OCI-LY3 (cell line): ENCODE results near the gene ZKSCAN3.

Experiments
- EZH2phosphoT487 ChIP-seq: fragments of 200-600 bp; shearing (Covaris generic); IDR thresholded peaks from 2 replicates; pipeline ENCODE4 v1.6.1; 2018; ENCODE audit warnings: antibody characterized with exemption, mixed run types, low read depth
- TF ChIP-seq, protein P1 (sequence below): fragments of 200-600, 300-600 bp; sonication (generic); IDR thresholded peaks from 2 replicates; pipeline ENCODE4 v1.5.1; 2014; ENCODE audit warnings: antibody characterized with exemption, low read length, low read depth

DNA sequence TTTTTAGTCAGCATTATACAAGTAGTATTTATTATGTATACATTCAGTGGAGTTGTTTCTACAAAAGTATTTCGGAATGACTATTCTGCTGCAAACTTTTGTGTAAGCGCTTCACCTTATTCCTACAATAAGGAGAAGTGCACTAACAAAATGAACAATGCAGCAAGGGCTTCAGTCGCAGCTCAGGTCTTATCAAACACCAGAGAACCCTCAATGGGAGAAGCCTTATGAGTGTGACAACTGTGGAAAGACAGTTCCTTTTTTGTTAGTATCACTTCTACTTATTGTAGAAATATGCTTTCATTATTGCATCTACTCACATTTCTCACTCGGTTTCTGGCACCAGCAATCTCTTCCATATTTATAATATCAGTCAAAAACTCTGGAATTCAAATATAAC is 18.8 kb downstream of the ZKSCAN3 start:
- TF ChIP-seq, protein P1, sequence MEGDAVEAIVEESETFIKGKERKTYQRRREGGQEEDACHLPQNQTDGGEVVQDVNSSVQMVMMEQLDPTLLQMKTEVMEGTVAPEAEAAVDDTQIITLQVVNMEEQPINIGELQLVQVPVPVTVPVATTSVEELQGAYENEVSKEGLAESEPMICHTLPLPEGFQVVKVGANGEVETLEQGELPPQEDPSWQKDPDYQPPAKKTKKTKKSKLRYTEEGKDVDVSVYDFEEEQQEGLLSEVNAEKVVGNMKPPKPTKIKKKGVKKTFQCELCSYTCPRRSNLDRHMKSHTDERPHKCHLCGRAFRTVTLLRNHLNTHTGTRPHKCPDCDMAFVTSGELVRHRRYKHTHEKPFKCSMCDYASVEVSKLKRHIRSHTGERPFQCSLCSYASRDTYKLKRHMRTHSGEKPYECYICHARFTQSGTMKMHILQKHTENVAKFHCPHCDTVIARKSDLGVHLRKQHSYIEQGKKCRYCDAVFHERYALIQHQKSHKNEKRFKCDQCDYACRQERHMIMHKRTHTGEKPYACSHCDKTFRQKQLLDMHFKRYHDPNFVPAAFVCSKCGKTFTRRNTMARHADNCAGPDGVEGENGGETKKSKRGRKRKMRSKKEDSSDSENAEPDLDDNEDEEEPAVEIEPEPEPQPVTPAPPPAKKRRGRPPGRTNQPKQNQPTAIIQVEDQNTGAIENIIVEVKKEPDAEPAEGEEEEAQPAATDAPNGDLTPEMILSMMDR: no peak
- TF ChIP-seq EZH2phosphoT487: no peak
